GM21723 (cell line): ENCODE data around the gene MS4A15.

Experiments
- ATAC-seq: cut with Tn5 transposase; IDR thresholded peaks from one replicate; pipeline ENCODE4 v1.9.1; 2021; ENCODE audit warnings: mild to moderate bottlenecking, moderate library complexity; ENCODE audit not compliant: unreplicated experiment

MS4A15 gene

DNA sequence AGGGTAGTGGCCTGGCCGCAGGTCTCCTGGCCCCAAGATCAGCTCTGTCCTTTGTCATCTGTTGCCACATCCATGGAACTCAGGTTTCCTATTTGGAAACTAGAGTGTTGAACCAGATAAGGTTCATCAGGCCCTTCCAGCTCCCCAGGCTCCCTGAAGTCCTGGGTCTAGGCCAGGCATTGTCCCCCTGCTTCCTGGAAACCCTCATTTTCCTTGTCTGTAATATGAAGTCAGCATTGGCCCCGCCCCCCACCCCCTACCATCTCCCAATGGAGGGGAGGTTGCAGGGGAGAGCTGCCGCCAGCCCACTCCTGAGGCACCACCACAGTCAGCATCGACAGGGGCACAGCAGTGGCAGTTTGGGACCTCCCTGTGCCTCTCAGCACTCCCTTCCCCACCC, 19.5 kb downstream of the MS4A15 start:
- no peak for ATAC-seq

DNA sequence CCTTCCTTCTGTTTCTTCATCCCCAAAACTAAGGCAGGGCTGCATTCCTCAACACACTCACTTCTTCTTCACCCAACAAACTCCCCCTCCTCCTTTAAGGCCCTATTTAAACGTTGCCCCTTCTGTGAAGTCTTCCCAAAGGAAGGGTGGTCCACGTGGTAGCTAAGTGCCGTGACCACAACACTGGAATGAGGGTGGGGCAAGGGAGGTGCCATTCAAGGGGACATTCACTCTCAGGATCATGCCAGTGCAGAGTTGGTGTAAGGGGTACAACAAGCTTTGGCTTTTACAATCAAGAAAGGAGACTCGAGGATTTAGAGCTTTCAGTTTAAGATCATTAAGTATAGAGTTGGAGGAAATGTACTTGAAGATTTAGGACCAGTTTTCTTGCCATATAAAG, 20.4 kb downstream of the MS4A15 start:
- ATAC-seq: no peak

DNA sequence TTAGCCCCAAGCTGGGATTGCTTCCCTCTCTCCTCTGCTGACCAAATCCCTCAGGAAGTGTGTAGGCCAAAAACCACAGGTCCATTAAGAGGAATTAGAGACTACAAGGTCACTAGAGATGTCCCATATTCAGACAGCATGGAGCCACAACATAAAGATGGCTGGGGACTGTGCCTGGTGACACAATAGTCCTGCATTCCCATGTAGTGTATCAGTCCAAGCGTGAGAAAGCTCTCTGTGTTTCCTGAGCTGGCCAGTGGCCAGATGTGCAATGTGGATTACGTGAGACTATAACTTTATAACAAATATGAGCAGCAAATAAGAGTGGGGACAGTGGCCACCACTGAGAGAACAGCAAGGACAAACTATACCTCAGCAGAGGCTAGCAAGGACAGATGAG, 20.9 kb downstream of the MS4A15 start:
- ATAC-seq: no peak

DNA sequence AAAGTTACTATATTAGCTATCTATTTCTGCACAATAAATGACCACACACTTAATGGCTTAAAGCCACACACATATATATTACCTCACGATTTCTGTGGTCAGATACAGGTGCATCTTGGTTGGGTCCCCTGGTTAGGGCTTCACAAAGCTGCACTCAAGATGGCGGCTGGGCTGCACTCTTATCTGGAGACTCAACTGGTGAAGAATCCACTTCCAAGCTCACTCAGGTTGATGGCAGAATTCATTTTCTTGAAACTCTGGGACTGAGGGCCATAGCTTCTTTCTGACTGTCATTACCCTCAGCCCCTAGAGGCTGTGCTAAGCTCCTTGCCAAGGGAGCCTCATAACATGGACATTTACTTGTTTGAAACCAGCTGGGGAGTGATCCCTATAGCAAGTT, 23.4 kb downstream of the MS4A15 start:
- ATAC-seq: no peak

DNA sequence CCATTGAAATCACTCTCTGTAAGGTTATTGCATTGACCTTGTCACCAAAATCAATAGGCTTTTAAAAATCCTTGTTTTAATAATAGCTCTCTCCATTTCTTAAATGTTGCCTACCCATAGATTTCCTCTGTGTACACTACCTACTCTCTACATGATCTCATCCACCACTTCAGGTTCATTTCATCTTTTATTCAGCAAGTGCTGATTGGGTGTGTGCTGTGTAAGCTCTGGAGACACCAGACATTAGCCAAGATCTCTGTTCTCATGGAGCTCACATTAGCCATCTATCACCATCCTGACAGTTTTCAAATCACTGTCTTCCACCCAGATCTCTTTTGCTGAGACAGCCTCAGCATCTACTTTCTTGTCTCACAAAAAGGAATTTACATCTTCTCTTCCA, 24.1 kb downstream of the MS4A15 start:
- ATAC-seq: no peak

DNA sequence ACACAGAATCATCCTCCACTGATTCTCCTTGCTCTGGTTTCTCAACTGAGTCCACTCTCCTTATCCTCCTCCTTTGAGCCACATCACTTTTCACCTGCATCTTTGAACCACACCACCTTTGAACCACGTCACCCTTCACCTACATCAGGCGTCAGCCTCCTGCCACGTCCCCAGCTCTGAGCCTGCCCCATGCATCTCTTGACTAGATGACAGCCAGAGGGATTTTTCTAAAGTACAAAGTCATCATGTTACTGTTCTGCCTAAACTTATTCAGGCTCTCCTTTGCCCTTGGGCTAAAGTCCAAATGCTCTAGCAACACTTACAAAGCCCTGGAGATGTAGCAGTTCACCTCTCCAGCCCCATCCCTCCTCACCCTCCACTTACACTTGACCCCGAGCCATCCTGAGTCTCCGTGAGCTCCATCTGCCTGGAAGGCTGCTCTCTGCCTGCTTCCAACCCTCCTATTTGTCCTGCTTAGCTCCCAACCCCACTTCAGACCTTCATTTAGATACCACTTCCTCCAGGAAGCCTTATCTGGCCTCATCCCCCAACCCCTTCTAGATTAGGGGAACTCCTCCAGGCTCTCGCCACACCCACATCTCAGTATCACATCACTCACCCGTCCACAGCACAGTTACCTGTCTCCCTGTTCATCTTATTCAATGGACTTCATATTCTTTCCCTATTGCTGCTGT, 24.8 kb downstream of the MS4A15 start:
- no peak for ATAC-seq

DNA sequence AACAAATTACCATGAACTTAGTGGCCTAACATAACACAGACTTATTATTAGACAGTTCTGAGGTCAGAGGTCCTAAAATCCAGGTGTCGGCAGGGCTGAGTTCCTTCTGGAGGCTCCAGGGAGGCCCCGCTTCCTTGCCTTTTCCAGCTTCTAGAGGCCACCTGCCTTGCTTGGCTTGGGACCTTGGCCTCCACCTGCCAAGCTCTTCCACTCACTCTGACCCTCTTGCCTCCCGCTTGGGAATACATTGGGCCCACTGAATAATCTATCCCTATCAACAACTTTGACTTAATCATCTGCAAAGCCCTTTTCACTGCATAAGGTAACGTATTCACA, 25.3 kb downstream of the MS4A15 start:
- no peak for ATAC-seq

DNA sequence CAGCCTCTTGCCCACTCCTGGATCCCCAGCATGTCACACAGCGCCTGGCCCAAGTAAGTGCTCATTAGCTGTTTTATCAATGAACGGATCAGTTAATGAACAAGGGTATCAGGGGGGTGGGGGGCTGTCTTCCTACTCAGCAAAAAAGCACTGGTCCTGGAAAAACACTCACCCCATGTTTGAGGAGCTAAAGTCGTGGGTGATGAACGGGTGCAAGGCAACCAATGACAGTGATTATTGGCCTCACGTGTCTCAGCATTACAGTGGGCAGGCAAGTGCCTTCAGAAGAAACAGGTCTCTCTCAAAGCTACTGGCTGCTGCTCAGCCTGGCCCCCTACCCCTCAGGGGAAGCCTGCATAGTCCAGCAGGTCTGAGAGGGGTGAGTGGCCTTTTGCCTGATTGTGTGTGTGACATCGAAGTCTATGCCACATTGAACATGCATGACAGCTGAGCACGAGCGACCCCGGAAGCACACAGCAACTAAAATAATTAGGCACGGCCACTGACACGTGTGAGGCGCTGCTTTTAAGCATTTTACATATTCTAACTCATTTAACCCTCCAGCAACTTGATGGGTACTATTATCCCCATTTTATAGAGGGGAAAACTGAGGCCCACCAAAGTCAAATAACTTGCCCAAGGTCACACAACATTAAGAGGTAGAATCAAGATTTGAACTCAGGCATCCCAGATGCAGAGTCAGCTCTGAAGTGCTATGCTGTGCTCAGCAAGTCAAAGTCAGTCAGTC, 25.9 kb downstream of the MS4A15 start:
- no peak for ATAC-seq

DNA sequence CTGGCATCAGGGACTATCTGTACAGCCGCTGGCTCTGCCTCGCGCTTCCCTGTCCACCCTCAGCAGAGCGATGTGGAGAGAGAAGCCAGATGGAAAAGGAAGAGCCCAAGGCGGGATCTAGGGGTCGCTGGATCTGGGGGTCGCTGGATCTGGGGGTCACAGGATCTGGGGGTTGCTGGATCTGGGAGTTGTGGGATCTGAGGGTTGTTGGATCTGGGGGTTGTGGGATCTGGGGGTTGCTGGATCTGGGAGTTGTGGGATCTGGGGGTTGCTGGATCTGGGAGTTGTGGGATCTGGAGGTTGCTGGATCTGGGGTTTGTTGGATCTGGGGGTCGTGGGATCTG, 26.4 kb downstream of the MS4A15 start:
- no peak for ATAC-seq

DNA sequence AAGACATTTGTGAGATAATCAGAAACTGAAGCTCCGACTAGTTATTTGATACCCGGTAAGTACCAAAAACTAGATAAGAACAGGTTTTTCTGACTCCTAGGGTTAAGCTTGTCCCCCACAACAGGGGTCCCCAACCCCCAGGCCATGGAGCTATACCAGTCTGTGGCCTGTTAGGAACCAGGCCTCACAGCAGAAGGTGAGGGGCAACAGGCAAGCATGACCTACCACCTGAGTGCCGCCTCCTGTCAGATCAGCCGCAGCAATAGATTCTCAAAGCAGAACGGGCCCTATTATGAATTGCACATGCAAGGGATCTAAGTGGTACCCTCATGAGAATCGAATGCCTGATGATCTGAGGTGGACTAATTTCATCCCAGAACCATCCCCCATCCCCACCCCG, 27.2 kb downstream of the MS4A15 start:
- no peak for ATAC-seq

DNA sequence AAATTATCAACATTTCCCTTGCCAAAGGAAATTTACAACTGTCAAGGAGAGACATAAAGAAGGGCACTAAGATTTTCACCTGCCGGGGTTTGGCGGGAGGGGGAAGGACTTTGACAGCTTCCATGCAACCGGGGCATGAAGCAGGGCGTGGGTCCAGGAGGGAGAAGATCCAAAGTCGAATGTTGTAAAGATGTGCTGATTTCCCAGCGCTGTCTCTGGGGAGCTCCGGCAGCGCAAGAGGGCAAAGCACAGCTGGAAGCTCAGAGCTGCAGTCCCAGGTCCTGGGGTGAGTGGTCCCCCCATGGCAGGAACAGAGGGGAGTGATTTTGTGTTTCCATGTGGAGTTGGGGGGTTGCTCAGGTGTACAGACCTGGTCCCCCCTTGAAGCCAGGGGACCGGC, 28.5 kb downstream of the MS4A15 start, which contains the start of gene MS4A10:
Gene MS4A10, plus strand, starts transcription at position 198 of the 400 bp plus-strand sequence. CDS start 5,003 bp downstream, outside the sequence.
- no peak for ATAC-seq

DNA sequence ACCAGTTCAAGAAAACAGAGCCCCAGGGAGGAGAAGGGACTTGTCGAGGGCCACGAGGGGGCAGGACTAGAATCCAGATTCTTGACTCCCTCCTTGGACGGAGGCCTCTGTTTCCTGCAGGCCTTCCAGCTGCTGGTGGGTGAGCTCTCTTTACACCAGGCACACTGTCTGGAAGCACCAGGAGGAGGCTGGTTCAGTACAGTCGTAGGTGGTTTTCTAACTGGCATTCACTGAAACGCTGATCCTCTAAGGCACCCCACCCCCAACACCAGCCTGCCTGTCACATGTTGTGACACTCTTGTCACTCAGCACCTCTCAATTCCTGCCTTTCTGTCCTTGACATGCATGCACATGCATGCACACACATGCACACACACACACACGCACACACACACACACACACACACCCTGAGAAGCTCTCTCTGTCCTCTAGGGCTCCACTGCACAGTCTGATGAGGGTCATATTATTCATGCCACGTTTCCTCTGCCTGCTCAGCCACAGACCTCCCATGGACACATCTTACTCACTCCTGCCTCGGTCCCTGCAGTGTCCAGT, 29.2 kb downstream of the MS4A15 start:
- no peak for ATAC-seq

DNA sequence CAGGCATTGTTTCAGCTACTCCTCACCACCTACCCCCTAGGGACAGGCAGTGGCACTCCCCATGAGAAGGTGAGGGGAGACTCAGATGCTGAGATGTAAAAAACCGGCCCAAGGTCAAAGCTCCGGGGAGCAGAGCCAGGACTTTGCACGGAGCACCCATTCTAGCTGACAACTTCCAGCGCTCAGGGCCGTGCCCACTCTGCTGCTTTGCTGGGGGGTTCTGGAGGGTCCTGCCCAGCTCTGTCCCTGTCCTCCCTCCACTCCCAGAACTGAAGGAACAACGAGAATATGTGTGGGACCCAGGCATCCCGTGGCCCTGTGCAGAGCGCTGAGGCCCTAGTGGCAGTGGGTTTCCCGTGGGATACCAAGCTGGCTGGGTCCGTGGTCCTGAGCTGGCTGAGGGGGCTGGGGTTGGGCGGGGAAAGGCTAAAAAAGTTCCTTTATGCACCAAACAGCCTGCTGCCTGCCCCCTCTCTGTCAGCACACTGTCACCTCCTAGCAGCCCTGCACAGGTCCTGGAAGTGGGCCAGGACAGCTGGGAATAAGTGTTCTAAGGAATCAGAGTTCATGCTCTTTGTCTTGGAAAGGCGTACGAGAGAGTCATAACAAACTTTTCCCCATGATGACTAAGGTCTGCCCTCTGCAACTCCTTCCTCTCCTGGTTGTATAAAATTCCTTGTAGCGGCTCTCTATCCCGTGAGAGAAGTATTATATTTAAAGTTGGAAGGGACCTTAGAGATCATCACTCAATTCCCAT, 30.3 kb downstream of the MS4A15 start:
- ATAC-seq: no peak

DNA sequence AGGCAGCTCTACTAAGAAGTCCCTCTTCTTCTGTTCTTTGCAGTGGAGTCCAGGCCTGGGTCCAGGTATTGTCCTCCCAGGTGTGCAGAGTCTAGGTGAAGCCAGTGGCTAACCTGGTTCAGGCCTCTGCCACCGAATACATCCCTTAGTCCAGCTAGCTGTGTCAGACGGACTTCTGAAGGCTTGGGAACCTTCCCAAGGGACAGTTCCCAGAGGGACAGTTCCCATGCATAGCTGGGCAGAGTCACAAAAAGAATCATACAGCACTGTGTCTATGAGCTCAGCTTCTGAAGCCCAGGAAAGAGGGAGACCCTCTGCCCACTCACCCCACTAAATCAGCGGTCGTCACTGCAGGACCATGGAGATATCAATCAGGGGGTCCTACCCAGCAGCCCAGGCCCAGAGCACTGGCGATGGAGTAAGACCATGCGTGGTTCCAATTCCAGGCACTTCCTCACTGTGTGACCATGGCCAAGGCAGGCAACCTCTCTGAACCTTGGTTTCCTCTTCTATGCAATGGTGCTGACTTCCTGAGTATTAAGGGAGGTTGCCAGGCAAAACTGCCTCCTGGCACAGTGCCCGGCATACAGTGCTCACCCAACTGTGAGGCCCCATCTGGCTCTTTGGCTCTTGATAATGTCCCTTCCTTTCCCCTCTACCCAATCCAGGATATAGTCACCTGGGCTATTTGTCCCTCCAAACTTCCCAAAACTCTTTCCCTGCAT, 31.9 kb downstream of the MS4A15 start:
- ATAC-seq: no peak

DNA sequence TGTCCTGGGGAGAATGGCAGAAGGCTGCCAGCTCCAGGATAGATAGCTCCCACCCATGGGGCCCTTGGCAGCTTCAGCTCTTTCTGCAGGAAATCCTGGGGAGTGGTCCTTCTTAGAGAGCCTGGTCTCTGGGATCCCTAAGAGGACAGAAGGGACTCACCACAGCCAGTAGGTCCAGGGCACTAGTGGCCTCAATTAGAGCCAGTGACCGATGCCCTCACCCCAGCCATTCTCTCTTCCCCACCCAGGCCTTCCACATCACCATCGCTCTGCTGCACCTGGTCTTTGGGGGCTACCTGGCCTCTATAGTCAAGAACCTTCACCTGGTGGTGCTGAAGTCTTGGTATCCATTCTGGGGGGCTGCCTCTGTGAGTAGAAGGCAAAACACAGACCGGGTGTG, 34.1 kb downstream of the MS4A15 start:
- ATAC-seq: no peak

DNA sequence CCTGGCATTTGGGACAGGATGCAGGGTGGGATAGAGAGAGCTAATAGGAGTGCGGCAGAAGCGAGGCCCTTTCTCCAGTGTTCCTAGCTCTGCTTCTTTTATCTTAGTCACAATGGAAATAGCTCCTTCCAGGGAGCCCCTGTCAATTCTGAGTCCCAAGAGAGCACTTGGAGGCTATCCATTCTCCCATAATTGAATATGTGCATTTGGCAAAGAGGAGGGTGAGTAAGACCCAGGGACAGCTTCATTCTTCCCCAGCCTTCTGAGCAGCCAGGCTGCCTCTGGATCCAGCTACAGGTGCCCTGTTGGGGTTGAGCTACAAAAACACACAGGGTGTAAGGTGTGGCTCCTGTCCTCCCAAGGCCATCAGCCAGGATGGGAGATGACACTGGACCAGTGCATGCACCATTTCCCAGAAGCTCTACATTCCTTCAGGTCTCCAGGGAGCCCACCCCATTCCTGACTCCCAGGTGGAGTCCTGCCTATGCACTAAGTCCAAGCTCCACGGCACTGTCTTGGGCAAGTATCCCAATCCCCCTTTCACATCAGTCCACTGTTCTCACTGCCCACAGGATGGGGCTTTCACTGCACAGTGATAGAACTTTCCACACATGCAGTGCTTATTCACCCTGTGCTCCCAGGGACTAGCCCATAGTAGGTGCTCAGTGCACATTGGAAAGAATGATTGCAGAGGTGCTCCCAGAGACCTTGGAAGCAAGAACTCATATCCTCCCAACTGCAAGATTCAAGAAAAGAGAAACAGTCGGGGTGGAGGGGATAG, 34.7 kb downstream of the MS4A15 start:
- no peak for ATAC-seq

DNA sequence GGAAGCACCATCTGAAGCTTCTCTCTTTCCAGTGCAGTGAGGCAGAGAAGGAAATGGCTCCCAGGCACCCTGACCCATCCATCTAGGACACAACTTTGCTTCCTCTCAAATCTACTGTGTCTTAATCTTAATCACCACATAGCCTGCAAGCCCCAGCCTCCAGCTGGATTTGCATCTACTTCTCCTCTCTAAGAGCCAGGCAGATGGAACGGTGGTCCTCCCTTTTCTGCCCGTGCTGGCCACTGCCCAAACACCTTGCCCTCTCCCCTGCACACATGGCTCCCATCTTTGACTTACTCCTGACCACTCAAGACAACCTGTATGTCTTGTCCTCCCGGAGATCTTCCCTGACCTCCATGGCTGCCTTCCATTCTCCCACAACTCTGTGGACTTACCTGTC, 35.9 kb downstream of the MS4A15 start:
- ATAC-seq: no peak

DNA sequence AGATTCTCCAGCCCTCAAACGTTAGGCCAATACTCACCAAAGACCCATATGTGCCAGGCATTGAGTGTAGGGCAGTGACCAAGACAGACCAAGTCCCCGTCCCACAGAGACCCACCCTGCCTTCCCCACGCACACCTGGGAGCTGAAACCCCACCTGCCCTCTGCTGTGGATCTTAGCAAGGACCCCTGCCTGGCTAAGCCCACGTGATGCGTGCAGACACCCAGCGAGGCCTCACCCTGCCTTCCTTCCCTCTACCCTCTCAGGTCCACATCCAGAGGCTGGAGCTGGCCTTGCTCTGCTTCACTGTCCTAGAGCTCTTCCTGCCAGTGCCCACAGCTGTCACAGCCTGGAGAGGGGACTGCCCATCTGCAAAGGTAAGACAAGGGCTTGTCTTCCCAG, 38.6 kb downstream of the MS4A15 start:
- no peak for ATAC-seq

DNA sequence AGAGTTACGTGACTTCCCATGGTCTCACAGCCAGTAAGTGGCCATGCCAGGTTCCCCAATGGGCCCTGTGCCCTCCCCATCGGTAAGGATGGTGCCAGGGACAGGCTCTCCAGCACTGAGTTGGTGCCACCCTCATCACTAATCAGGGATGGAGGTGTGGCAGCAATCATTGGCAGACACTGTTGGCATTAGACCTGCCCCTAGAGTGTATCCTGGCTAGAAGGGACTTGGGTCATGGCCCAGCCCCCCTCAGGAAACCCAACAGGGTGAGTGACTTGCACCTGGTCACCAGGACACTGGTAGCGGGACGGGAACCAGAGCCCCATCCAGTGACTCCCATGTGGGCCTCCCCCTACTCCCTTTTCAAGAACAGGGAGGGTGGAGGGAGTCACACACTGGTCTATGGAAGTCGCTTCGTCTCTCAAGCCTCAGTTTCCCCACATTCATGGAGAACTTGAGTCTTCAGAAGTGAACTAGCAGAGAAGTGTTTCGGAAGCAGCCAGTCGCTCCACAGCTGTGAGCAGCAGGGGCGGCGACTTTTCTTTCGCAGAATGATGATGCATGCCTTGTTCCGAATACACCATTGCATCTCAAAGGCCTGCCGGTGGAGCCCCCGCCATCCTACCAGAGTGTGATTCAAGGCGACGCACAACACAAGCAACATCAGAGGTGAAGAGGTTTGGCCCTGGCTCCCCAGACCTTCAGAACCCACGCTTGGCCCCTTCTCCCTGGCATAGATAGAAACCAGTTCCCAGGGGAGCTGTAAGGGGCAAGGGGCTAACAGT, 41.4 kb downstream of the MS4A15 start:
- ATAC-seq: no peak

DNA sequence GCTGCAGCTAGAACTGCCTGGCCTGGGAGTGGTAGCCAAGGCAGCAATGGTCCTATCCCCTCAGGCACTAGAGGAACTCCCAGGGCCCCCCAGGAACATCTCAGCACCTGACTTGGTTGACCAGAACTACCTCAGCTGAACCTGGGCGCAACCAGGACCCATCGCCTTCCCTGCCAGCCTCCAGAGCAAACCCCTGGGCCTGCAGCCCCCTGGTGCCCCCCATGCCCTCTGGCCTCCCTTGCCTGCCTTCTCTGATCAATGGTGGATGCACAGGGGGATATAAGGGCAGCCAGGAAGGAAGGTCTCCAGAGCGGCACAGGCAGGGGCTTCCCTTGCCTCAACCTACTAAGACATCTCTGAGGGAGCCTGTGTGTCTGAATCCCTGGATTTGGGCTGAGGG, 42.0 kb downstream of the MS4A15 start:
- no peak for ATAC-seq
